ENCODE measurements around the gene IFT122. TPM values are rescaled to one million over a fixed set of nuclear protein-coding genes. Genes with fewer than 3 reads are reported as not detected.
"Not testable (repeated sequence)": the region's sequence is repeated elsewhere in the genome, so short reads cannot be mapped to it uniquely, and the experiment has no call there.

Gene IFT122
- total and polyA plus RNA-seq, 4 donors = 26.5 to 44.0 (median 36.7) TPM

GRCh38 chr3:129399895-129400357 lies 40.1 kb upstream of the IFT122 start:
- no peaks in the 10 kb centered on the region for H3K9me3 ChIP-seq (ENCODE audit: control insufficient read depth, insufficient read depth, low read length)
- H3K4me3 ChIP-seq (ENCODE audit: low read depth, low read length) = peak overlapping the region; percentile 80
- peaks cover 10% of the 10 kb centered on the region for H3K4me1 ChIP-seq (ENCODE audit: control insufficient read depth, insufficient read depth, low read length)
- 67% methylated on average over 5 of the region's 8 CpGs for WGBS (ENCODE audit: insufficient coverage)
- no peak for DNase-seq (ENCODE audit: low read depth in 4 of 6, low spot score in 6 of 6)
- H3K27ac ChIP-seq (ENCODE audit: low read depth, low read length) = peak overlapping the region; percentile 81
- peaks cover 16% of the 10 kb centered on the region for H3K36me3 ChIP-seq (ENCODE audit: control insufficient read depth, insufficient read depth, low read length)
- H3K27me3 ChIP-seq (ENCODE audit: control insufficient read depth, insufficient read depth, low read length) = no peaks in the 10 kb centered on the region

GRCh38 chr3:129402210-129402609 lies 37.8 kb upstream of the IFT122 start:
- Histone ChIP-seq H3K4me3 (ENCODE audit: low read depth, low read length) (no peak overlapping the region), H3K9me3 (ENCODE audit: control insufficient read depth, insufficient read depth, low read length) (no peaks in the 10 kb centered on the region), H3K27me3 (ENCODE audit: control insufficient read depth, insufficient read depth, low read length) (no peaks in the 10 kb centered on the region), H3K36me3 (ENCODE audit: control insufficient read depth, insufficient read depth, low read length) (peaks cover 8% of the 10 kb centered on the region), H3K27ac (ENCODE audit: low read depth, low read length) (no peak overlapping the region), H3K4me1 (ENCODE audit: control insufficient read depth, insufficient read depth, low read length) (peaks cover 10% of the 10 kb centered on the region)
- DNase-seq (ENCODE audit: low read depth in 4 of 6, low spot score in 6 of 6) = no peak
- WGBS (ENCODE audit: insufficient coverage) = 96% methylated on average over 6 of the region's 7 CpGs

GRCh38 chr3:129402616-129403015 lies 37.4 kb upstream of the IFT122 start:
- no peak for DNase-seq (ENCODE audit: low read depth in 4 of 6, low spot score in 6 of 6)
- H3K9me3 ChIP-seq (ENCODE audit: control insufficient read depth, insufficient read depth, low read length) = no peaks in the 10 kb centered on the region
- peaks cover 8% of the 10 kb centered on the region for H3K36me3 ChIP-seq (ENCODE audit: control insufficient read depth, insufficient read depth, low read length)
- H3K27me3 ChIP-seq (ENCODE audit: control insufficient read depth, insufficient read depth, low read length) = no peaks in the 10 kb centered on the region
- H3K27ac ChIP-seq (ENCODE audit: low read depth, low read length) = no peak overlapping the region
- H3K4me1 ChIP-seq (ENCODE audit: control insufficient read depth, insufficient read depth, low read length) = peaks cover 10% of the 10 kb centered on the region
- H3K4me3 ChIP-seq (ENCODE audit: low read depth, low read length) = no peak overlapping the region
- WGBS (ENCODE audit: insufficient coverage) = 86% methylated on average over 4 of the region's 4 CpGs

GRCh38 chr3:129403450-129403849 lies 36.6 kb upstream of the IFT122 start:
- 75% methylated on average over 7 of the region's 7 CpGs for WGBS (ENCODE audit: insufficient coverage)
- Histone ChIP-seq H3K36me3 (ENCODE audit: control insufficient read depth, insufficient read depth, low read length) (peaks cover 10% of the 10 kb centered on the region), H3K4me3 (ENCODE audit: low read depth, low read length) (no peak overlapping the region), H3K9me3 (ENCODE audit: control insufficient read depth, insufficient read depth, low read length) (no peaks in the 10 kb centered on the region), H3K27me3 (ENCODE audit: control insufficient read depth, insufficient read depth, low read length) (no peaks in the 10 kb centered on the region), H3K4me1 (ENCODE audit: control insufficient read depth, insufficient read depth, low read length) (peaks cover 7% of the 10 kb centered on the region), H3K27ac (ENCODE audit: low read depth, low read length) (no peak overlapping the region)
- no peak for DNase-seq (ENCODE audit: low read depth in 4 of 6, low spot score in 6 of 6)

GRCh38 chr3:129404130-129404529 lies 35.9 kb upstream of the IFT122 start:
- H3K27me3 ChIP-seq (ENCODE audit: control insufficient read depth, insufficient read depth, low read length) = no peaks in the 10 kb centered on the region
- H3K4me1 ChIP-seq (ENCODE audit: control insufficient read depth, insufficient read depth, low read length) = peaks cover 2% of the 10 kb centered on the region
- H3K36me3 ChIP-seq (ENCODE audit: control insufficient read depth, insufficient read depth, low read length) = peaks cover 14% of the 10 kb centered on the region
- DNase-seq (ENCODE audit: low read depth in 4 of 6, low spot score in 6 of 6) = no peak
- no peak overlapping the region for H3K27ac ChIP-seq (ENCODE audit: low read depth, low read length)
- WGBS (ENCODE audit: insufficient coverage) = 79% methylated on average over 3 of the region's 8 CpGs
- H3K4me3 ChIP-seq (ENCODE audit: low read depth, low read length) = no peak overlapping the region
- no peaks in the 10 kb centered on the region for H3K9me3 ChIP-seq (ENCODE audit: control insufficient read depth, insufficient read depth, low read length)

- DNase-seq (ENCODE audit: low read depth in 4 of 6, low spot score in 6 of 6) = no peak
- WGBS (ENCODE audit: insufficient coverage) = 89% methylated on average over 4 of the region's 5 CpGs
- H3K27me3 ChIP-seq (ENCODE audit: control insufficient read depth, insufficient read depth, low read length) = no peaks in the 10 kb centered on the region
- H3K4me3 ChIP-seq (ENCODE audit: low read depth, low read length) = no peak overlapping the region
- no peaks in the 10 kb centered on the region for H3K9me3 ChIP-seq (ENCODE audit: control insufficient read depth, insufficient read depth, low read length)
- no peak overlapping the region for H3K27ac ChIP-seq (ENCODE audit: low read depth, low read length)
- peaks cover 14% of the 10 kb centered on the region for H3K36me3 ChIP-seq (ENCODE audit: control insufficient read depth, insufficient read depth, low read length)
- H3K4me1 ChIP-seq (ENCODE audit: control insufficient read depth, insufficient read depth, low read length) = peaks cover 2% of the 10 kb centered on the region
Measured at GRCh38 chr3:129404610-129405009, 35.4 kb upstream of the IFT122 start.

- Histone ChIP-seq H3K27ac (ENCODE audit: low read depth, low read length) (no peak overlapping the region), H3K36me3 (ENCODE audit: control insufficient read depth, insufficient read depth, low read length) (peaks cover 13% of the 10 kb centered on the region), H3K4me3 (ENCODE audit: low read depth, low read length) (no peak overlapping the region), H3K4me1 (ENCODE audit: control insufficient read depth, insufficient read depth, low read length) (peaks cover 11% of the 10 kb centered on the region), H3K27me3 (ENCODE audit: control insufficient read depth, insufficient read depth, low read length) (no peaks in the 10 kb centered on the region), H3K9me3 (ENCODE audit: control insufficient read depth, insufficient read depth, low read length) (no peaks in the 10 kb centered on the region)
- no peak for DNase-seq (ENCODE audit: low read depth in 4 of 6, low spot score in 6 of 6)
- WGBS (ENCODE audit: insufficient coverage) = 83% methylated on average over 1 of the region's 2 CpGs
Measured at GRCh38 chr3:129409541-129409940, 30.5 kb upstream of the IFT122 start.

- Histone ChIP-seq H3K36me3 (ENCODE audit: control insufficient read depth, insufficient read depth, low read length) (peaks cover 13% of the 10 kb centered on the region), H3K27ac (ENCODE audit: low read depth, low read length) (no peak overlapping the region), H3K27me3 (ENCODE audit: control insufficient read depth, insufficient read depth, low read length) (no peaks in the 10 kb centered on the region), H3K4me1 (ENCODE audit: control insufficient read depth, insufficient read depth, low read length) (peaks cover 11% of the 10 kb centered on the region), H3K4me3 (ENCODE audit: low read depth, low read length) (no peak overlapping the region), H3K9me3 (ENCODE audit: control insufficient read depth, insufficient read depth, low read length) (no peaks in the 10 kb centered on the region)
- WGBS (ENCODE audit: insufficient coverage) = 84% methylated on average over 9 of the region's 17 CpGs
- no peak for DNase-seq (ENCODE audit: low read depth in 4 of 6, low spot score in 6 of 6)
Measured at GRCh38 chr3:129410971-129411370, 29.1 kb upstream of the IFT122 start.

GRCh38 chr3:129412542-129413198 lies 27.4 kb upstream of the IFT122 start:
- H3K4me1 ChIP-seq (ENCODE audit: control insufficient read depth, insufficient read depth, low read length) = peaks cover 11% of the 10 kb centered on the region
- no peak for DNase-seq (ENCODE audit: low read depth in 4 of 6, low spot score in 6 of 6)
- H3K27ac ChIP-seq (ENCODE audit: low read depth, low read length) = no peak overlapping the region
- no peaks in the 10 kb centered on the region for H3K9me3 ChIP-seq (ENCODE audit: control insufficient read depth, insufficient read depth, low read length)
- 36% methylated on average over 6 of the region's 6 CpGs for WGBS (ENCODE audit: insufficient coverage)
- H3K36me3 ChIP-seq (ENCODE audit: control insufficient read depth, insufficient read depth, low read length) = peaks cover 13% of the 10 kb centered on the region
- H3K4me3 ChIP-seq (ENCODE audit: low read depth, low read length) = no peak overlapping the region
- H3K27me3 ChIP-seq (ENCODE audit: control insufficient read depth, insufficient read depth, low read length) = no peaks in the 10 kb centered on the region

GRCh38 chr3:129413238-129413637 lies 26.8 kb upstream of the IFT122 start:
- Histone ChIP-seq H3K36me3 (ENCODE audit: control insufficient read depth, insufficient read depth, low read length) (peaks cover 14% of the 10 kb centered on the region), H3K4me1 (ENCODE audit: control insufficient read depth, insufficient read depth, low read length) (peaks cover 11% of the 10 kb centered on the region)
- H3K27ac ChIP-seq (ENCODE audit: low read depth, low read length); H3K27me3 ChIP-seq (ENCODE audit: control insufficient read depth, insufficient read depth, low read length); DNase-seq (ENCODE audit: low read depth in 4 of 6, low spot score in 6 of 6); H3K9me3 ChIP-seq (ENCODE audit: control insufficient read depth, insufficient read depth, low read length); H3K4me3 ChIP-seq (ENCODE audit: low read depth, low read length): not testable (repeated sequence)
- 33% methylated on average over 2 of the region's 3 CpGs for WGBS (ENCODE audit: insufficient coverage)
